Activated gamma-delta T cell treated with Interleukin-2 at 50 U/mL for 16 hours (primary cell): ENCODE data around the gene MRPL2.

Source experiments
- DNase-seq: peaks from one replicate; pipeline ENCODE4 v3.0.0-alpha.2; 2020

MRPL2 gene

GRCh38 chr6:43059168-43060033 is at the start of gene MRPL2, which contains the start of gene KLC4:
TSS of gene MRPL2 (minus strand) at chr6:43059434. CDS start at chr6:43059381, 53 bp downstream.
TSS of gene KLC4 (plus strand) at chr6:43059631. CDS start at chr6:43061336, 1,705 bp downstream.
- peak; percentile 98 for DNase-seq

DNA sequence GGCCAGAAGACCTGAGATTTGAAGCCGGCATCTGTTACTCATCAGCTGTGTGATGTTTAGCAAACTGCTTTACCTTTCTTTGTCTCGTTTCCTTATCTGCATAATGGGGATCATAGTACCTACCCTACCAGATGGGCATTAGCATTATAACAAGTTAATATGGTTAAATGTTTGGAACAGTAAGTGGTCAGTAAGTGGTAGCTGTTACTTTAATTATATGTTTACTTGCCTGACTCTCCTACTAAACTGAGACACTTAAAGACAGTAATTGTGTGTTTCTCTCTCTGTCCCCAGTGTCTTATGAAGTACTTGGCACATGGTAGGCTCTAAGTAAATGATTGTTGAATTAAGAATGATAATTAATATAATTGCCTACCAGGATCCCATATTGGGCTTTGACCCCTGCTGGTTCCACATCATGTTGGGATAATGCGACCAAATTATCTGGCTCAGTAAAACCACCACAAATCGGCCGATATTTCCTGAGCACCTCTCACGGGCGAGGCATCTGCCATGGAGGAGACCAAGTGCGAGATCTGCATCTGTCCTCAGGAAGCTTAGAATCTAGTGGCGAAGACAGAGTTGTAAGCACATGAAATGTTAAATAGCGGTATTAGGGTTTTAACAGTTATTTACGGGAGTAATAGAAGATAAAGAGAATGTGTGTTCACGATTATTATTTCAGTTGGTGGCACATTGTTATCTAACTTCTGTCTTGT is 48.3 kb upstream of the MRPL2 start:
- no peak for DNase-seq

GRCh38 chr6:43105538-43106222 is 46.4 kb upstream of the MRPL2 start:
- DNase-seq: no peak

- DNase-seq: no peak
Observed at GRCh38 chr6:43103253-43103876, 44.1 kb upstream of the MRPL2 start.

DNA sequence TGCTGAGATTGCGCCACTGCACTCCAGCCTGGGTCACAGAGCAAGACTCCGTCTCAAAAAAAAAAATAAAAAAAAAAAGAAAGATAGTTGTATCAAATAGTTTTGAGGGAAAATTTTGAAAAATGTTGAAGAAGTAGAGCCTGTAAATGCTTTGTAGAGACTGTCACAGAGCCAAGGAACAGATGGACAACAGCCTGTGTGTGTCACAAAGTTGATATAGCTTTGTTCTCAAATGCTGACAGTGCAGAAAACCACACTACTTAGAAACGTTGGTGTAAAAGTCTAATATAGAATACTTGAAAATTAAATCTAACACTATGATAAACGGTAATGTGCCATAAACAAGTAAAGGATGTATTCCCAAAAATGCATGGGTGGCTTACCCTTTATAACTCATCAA is 42.3 kb upstream of the MRPL2 start:
- no peak for DNase-seq

DNA sequence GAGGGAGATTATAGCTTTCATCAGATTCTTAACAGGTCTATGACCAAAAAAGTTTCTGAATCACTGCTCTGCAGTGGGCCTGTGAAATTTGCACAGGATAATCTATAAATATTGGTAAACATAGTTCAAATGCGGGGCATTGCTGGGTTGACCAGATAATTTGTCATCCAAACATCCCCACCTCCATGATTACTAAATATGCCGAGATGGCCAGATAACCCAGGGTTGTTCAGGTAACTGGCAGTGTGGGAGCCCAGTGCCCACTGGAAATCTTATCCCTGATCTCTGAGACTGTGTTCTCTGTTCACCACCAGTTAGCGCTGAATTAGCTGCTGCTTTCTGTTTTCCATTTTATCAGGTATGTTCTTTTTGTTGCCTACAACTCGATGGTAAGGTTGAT is 38.3 kb upstream of the MRPL2 start:
- DNase-seq: no peak

DNA sequence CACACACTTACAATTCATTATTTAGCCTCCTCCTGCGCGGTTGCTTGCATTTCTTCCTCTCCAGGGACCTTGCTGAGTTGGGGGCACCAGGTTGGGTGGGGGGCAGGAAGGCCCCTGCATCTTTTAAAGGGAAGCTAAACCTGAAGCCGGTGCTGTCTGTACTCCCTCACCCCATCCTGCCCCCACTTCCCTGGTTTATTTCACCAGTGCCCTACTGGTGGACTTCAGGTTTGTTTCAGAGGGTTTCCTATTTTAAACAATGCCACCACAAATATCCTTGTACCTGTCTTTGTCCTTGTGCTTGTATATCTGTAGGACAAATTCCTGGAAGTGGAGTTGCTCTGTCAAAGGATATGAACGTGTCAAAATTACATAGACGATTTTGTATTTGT is 37.9 kb upstream of the MRPL2 start:
- DNase-seq: no peak

GRCh38 chr6:43096451-43097097 is 37.3 kb upstream of the MRPL2 start:
- no peak for DNase-seq

DNA sequence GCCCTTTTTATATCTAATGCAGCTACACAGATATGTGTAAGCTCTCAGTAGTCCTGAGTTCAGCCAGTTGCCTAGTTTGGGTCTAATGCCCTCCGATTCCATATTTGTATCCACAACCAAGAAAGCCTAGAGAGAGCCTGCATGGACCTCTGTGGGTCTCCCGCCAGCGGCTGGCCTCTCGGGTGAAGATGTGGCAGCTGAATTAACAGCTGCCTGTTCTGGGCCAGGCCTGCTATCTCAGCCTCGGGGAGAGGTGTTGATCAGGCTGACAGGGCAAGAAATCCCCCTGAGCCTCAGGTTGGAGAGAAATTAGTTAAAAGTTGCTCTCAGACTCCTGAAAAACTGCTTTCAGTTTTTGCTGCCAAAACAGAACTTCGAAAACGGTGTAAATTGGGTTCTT is 36.7 kb upstream of the MRPL2 start:
- DNase-seq: no peak

- no peak for DNase-seq
Observed at GRCh38 chr6:43093436-43094289, 34.4 kb upstream of the MRPL2 start.

GRCh38 chr6:43092635-43093034 is 33.4 kb upstream of the MRPL2 start:
- DNase-seq: no peak

DNA sequence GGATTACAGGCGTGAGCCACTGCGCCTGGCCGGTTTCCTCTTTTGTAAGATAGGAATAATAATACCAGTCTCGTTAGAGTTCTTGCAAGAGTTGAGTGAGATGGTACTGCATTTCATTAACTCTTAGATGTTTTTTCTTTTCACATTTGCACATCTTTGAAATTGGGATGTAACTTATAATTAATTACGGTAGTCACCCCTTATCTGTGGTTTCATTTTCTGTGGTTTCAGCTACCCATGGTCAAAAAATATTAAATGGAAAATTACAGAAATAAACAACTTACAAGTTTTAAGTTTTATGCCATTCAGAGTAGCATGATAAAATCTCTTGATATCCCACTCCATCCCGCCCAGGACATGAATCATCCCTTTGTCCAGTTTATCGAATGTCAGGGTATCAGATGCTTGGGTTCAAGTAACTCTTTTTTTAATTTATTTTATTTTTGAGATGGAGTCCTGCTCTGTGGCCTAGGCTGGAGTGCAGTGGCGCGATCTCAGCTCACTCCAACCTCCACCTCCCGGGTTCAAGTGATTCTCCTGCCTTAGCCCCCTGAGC is 32.3 kb upstream of the MRPL2 start:
- no peak for DNase-seq

- no peak for DNase-seq
Observed at GRCh38 chr6:43091020-43091419, 31.8 kb upstream of the MRPL2 start.

- no peak for DNase-seq
Observed at GRCh38 chr6:43090559-43090956, 31.3 kb upstream of the MRPL2 start.

DNA sequence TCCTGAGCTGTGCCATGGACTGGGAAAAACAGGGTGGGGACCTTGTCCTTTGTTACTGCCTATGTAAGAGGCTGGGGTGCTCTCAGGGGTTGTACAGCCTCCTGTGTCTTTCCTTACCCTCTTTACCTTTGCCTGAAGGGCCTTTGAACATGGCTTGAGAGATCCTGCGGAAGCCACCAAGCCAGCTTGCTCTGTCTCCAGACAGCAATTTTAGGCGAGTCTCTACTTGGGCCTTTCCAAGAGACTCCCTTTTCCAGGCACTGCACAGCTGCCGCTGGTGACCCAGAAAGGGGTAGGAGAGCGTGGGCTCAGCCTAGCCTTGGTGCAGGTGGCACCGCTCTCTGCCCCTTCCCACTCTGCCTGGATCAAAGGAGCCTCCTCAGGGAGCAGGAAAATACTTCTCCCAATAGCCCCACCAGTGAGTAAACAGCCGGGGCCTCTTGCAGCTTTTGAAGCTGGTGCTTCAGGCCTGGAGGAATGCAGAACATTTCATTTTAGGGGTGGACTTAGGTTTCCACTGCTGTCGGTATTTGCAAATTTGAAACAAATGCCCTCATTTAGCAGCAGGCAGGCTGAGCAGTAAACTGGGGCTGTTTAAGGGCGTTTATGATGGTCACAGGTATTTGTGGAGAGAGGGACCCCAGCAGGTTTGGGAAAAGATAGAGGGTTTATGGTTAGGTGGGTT is 30.8 kb upstream of the MRPL2 start:
- DNase-seq: no peak

GRCh38 chr6:43089467-43089866 is 30.2 kb upstream of the MRPL2 start:
- no peak for DNase-seq

DNA sequence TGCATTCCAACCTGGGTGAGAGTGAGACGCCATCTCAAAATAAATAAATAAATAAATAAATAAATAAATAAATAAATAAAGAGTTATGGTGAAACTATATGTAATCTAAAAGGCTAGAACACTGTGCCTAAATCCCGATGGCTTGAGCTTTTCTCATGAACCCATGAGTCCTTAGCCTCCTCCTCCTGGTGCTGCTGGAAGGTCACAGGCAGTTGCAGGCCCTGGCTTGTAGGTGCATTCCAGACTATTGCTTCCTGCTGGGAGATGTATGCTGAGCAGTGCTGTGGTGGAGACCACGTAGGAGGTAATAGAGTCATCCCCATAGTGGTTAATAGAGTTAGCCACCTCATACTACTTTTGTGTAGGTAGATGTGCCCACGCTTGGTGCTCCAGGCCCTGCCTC is 29.4 kb upstream of the MRPL2 start:
- no peak for DNase-seq

DNA sequence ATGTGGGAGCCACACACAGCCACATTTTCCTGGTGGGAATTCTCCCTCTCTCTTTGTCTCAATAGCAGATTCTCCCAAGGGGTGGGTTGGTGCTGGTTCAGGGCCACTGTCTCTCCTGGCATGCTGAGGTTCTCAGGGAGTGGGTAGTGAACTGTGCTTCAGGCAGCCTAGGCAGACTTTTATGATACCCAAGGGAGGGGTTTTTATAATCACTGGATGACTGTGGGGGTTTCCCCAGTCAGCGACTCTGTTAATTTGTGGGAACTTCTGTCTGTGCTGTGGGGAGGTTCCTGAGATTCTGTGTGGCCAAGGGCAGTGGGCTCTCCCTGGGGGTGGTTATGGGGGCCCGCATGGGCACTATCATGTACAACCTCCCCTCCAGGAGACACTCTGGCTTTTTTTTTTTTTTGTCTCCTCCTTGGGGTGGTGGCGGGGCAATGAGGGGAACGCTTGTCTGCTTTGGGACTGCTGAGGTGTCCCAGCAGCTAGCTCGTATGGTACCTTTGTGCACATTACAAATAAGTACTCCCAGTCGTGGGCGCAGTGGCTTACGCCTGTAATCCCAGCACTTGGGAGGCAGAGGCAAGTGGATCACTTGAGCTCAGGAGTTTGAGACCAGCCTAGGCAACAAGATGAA is 26.9 kb upstream of the MRPL2 start:
- no peak for DNase-seq

GRCh38 chr6:43082806-43083655 is 23.8 kb upstream of the MRPL2 start:
- no peak for DNase-seq
